Bone marrow (tissue), 2 donors: ENCODE results near the gene SLC25A21.
"Not testable (repeated sequence)": the region's sequence is repeated elsewhere in the genome, so short reads cannot be mapped to it uniquely, and the experiment has no call there.

Source experiments
- DNase-seq, 2 donors: peaks; one replicate each; lab custom pipeline; 2025; lab: John Stamatoyannopoulos, UW

Gene SLC25A21

GRCh38 chr14:37088356-37089215, 83.8 kb downstream of the SLC25A21 start:
- DNase-seq, result no peak

GRCh38 chr14:37087520-37087919, 84.9 kb downstream of the SLC25A21 start:
- DNase-seq, result no peak

DNA sequence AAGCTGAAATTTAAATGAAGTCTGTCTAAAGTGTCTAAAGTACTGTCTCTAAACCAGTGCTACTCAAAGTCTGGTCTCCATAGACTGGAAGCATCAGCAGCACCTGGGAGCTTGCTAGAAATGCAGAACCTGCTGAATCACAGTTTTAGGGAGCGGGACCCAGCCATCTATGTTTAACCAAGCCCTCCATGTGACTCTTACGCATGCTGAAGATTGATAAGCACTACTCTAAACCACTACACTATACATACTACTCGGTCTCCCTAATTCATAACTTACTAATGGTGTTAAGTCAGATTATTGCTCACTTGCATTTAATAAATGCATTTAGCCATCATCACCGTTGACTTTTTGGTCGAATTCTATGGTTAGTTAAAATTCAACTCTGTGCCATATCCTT, 88.8 kb downstream of the SLC25A21 start:
- DNase-seq, result no peak

DNA sequence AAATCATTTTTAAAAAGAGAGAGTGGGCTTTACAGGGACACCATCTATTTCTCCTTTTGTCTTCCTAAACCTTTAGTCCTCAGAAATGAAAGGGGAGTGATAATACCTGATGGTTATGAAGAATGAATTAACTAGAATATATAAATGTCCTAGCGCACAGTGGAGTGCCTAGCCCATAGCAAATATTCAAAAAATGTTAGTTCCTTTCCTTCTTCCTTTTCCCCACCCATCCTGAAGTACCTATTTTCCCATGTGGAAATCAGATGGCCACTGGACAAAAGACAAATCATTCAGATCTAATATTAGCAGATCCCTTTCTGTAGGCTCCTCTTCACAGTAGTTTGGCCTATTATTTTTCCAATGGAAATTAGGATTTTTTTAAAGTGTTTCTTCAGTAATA, 90.0 kb downstream of the SLC25A21 start:
- no peak for DNase-seq

DNA sequence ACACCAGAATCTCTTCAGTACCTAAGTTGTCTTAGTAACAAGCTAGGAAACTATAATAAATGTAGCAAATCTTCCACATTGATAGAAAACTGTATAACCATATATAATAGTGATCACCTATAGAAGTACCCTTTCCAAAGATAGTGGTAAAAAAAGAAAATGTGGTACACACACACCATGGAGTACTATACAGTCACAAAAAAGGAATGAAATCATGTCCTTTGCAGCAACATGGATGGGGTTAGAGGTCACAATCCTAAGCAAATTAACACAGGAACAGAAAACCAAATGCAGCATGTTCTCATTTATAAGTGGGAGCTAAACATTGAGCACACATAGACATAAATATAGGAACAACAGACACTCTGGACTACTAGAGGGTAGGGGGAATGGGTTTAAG, 90.5 kb downstream of the SLC25A21 start:
- no peak for DNase-seq

GRCh38 chr14:37081218-37081617, 91.2 kb downstream of the SLC25A21 start:
- DNase-seq, result no peak

GRCh38 chr14:37078131-37078530, 94.3 kb downstream of the SLC25A21 start:
- DNase-seq, result no peak

- not testable (repeated sequence) for DNase-seq
Measured at GRCh38 chr14:37074320-37074719, 98.1 kb downstream of the SLC25A21 start.

GRCh38 chr14:37063467-37064240, 108.8 kb downstream of the SLC25A21 start:
- no peak for DNase-seq

DNA sequence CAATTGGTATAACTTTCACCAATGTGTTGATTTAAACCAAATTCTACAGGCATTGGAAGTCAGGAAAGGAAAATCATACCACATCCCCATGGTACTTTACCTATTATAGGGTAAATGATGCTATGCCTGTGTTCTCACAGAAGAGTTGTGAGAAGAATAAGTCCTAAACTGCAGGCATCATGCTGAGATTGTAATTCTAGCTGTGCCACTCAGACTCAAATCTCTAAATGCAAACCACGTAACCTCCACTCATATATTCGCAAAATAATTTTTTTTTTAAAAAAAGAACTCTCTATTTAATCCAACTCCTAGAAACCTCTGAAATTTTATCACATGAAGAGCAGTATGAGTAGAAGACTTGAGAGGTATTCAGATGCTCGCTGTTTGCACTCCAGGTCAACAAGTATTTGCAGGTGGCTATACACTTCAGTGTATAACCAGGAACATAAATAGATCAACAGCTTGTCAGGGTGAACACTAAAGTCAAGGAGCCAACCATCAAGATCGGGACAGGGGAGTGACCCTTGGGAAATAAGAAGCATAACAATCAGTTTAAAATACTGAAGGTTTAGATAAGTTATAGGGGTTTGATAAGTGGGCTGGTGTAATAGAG, 110.1 kb downstream of the SLC25A21 start:
- no peak for DNase-seq

DNA sequence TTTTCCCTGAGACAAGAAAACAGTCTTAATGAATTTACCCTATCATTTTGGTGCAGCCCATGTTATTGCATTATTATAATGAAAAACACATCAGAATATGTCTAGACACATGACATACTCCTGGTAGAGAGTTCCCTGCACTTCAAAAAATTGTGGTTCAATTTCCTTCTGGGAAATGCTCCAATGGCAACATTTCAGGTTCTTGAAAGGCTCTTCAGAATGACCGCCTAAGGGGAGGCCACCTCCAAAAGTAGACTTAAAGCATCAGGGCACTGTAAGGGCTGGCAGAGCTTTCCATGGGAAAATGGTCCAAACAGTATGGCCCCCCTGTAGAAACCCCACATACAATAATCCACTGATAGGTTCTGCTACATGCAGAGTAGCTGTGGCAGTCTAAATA, 110.7 kb downstream of the SLC25A21 start:
- DNase-seq, result no peak

DNA sequence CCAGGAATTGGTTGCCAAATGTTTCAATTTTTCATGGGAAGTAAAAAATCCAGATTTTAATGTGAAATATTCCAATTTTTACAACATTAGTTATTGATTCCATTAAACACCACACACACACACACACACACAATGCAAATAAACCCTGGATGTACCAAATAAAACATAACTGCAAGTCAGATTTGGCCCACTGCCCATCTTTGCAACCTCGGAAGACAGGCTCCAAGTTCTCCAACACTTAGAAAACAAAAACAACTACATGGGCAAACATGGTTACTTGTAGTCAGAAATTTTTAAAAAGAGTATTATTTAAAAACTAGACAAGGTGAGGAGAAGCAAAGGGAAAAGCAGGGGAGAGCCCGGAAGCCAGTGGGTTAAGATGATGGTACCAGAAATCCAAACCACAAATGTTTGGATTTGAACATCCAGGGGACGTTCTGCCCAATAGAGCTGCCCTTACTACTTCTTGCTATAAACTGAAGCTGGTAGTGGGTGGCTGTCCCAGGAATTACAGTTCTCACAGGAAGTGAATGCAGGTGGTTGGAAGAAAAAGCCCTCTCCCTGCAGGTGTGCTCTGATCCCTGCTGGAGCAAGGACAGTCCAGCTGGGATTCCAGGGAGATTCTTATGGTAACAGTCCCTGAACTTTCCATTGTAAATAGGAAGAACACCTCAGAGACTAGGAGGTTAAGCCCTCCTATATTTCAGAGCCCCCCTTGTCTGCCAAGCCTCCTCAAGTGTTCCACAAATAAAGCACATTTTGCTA, 111.7 kb downstream of the SLC25A21 start:
- DNase-seq, result no peak

- no peak for DNase-seq
Measured at GRCh38 chr14:37057776-37058175, 114.6 kb downstream of the SLC25A21 start.

DNA sequence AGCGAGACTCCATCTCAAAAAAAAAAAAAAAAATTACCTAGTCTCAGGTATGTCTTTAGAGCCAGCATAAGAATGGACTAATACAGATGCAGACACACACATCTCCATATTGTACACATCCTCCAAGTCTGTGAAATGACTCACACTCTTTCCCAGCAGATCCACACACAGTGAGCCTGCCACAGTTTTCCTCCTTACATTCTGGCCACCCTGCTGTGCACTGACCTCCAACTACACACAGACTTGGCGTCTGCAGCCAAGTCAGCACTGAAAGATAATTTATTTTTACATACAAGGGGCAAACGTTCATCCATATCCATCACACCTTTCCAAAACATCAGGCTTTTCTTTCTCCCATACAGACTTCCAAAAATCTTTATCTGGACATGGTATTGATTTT, 115.9 kb downstream of the SLC25A21 start:
- no peak for DNase-seq

GRCh38 chr14:37054869-37055268, 117.5 kb downstream of the SLC25A21 start:
- DNase-seq, result no peak

GRCh38 chr14:37054144-37054543, 118.3 kb downstream of the SLC25A21 start:
- no peak for DNase-seq

DNA sequence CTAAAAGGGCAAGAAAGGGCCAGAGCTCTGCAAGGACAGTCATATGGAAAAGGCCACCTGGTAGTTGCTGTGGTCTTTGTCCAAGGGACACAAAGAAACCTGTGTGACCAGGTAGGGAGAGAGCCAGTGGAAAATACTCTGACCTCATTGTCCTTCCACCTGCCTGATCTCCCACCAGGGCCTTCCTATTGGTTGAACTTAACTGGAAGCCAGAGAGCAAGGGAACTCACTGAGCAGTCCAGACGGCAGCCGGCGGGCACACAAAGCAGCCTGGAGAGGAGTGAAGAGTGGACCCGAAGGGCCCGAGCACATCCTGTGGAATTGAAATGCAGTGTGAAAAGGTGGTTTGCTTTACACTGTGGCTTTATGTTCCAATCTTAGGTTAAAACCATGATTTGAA, 120.7 kb downstream of the SLC25A21 start:
- DNase-seq, result no peak

- no peak for DNase-seq
Measured at GRCh38 chr14:37051153-37051552, 121.3 kb downstream of the SLC25A21 start.

GRCh38 chr14:37048666-37049071, 123.7 kb downstream of the SLC25A21 start:
- DNase-seq, result no peak

DNA sequence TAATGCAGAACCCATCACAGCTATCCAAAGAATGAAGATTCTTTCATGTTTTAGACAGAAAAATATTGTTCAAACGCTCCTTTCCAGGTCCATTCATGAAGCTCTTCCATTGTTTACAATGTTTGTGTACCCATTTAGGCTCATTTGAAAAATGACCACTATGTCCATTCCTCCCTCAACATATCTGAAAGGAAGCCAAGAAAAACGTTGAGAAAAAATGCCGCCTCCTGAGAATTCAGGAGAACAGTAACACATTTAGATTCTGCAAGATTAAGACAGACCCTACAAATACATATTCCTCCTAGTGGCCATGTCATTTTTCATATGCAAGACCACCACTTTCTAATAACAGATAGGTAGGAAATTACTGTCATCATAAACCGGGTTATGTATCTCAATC, 124.4 kb downstream of the SLC25A21 start:
- DNase-seq, result no peak

DNA sequence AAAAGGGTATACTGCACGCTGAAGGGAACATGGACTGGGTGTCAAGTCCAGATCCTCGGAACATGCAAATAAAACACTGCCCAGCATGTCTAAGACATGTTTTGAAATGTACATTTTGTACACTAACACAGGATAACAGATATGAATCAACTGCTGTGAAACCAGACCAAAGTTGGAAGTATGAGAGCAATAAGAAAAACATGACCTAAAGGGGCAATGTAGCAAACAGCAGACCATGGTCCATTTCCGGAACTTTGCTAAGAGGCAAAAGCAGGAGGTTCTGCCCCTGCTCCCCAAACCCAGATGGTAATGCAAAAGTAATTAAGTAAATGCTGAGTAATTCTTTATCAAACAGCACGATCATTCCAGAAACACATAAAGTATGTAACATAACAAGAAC, 125.2 kb downstream of the SLC25A21 start:
- DNase-seq, result no peak

- no peak for DNase-seq
Measured at GRCh38 chr14:37046815-37047214, 125.6 kb downstream of the SLC25A21 start.
